ENCODE data around the gene AIPL1.

DNA sequence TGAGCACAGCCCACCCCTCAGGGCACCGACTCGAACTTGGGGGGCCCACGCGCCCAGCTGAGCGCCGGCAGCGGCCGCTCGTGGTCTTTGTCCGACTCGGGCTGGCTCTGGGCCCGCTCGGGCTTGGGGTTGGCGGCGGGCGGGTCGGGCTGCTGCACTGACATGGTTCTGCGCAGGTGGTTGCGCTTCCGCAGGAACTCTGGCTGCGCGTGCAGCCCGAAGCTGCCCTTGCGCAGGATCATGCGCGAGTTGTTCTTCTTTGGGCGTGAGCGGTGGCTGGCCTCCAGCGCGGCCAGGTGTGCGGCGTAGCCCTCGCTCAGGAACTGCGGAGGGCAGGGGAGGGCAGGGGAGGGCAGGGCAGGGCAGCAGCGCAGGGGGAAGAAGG lies 20.4 kb upstream of the AIPL1 start:
- TF ChIP-seq, protein P1, sequence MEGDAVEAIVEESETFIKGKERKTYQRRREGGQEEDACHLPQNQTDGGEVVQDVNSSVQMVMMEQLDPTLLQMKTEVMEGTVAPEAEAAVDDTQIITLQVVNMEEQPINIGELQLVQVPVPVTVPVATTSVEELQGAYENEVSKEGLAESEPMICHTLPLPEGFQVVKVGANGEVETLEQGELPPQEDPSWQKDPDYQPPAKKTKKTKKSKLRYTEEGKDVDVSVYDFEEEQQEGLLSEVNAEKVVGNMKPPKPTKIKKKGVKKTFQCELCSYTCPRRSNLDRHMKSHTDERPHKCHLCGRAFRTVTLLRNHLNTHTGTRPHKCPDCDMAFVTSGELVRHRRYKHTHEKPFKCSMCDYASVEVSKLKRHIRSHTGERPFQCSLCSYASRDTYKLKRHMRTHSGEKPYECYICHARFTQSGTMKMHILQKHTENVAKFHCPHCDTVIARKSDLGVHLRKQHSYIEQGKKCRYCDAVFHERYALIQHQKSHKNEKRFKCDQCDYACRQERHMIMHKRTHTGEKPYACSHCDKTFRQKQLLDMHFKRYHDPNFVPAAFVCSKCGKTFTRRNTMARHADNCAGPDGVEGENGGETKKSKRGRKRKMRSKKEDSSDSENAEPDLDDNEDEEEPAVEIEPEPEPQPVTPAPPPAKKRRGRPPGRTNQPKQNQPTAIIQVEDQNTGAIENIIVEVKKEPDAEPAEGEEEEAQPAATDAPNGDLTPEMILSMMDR (optimal IDR thresholded peaks at IDR 0.05 in 1 of 3, IDR thresholded peaks at IDR 0.05 in 1 of 3, conservative IDR thresholded peaks at IDR 0.05 in 1 of 3; ENCODE audit: extremely low read depth in 1 of 3, insufficient read depth in 2 of 3, low read length in 3 of 3), result no peak
- no peak for TF ChIP-seq EZH2 (IDR thresholded peaks at IDR 0.05; ENCODE audit: low read length)
